GM23338 (cell line): ENCODE measurements around the gene CMTM5.

Experiments
- CREB1 ChIP-seq: fragments of 250-450 bp; sonication (Bioruptor Pico); IDR thresholded peaks from 2 replicates; pipeline ENCODE4 v1.5.0; 2020; ENCODE audit warnings: low read depth, mild to moderate bottlenecking, moderate library complexity
- EZH2 ChIP-seq: fragments of 200-600 bp; sonication (generic); IDR thresholded peaks from one replicate; pipeline ENCODE4 v1.8.0; 2017; ENCODE audit warnings: antibody characterized with exemption, mild to moderate bottlenecking, low read depth; ENCODE audit not compliant: unreplicated experiment
- EZH2phosphoT487 ChIP-seq: fragments of 200-600 bp; sonication (generic); IDR thresholded peaks from one replicate; pipeline ENCODE4 v1.8.1; 2018; ENCODE audit warnings: antibody characterized with exemption; ENCODE audit not compliant: unreplicated experiment
- JUNB ChIP-seq: IDR thresholded peaks from one replicate; pipeline ENCODE4 v1.6.1; 2016; ENCODE audit warnings: antibody characterized with exemption; ENCODE audit not compliant: unreplicated experiment
- NANOG ChIP-seq: IDR thresholded peaks from 2 replicates; pipeline ENCODE4 v1.6.1; 2016; ENCODE audit warnings: antibody characterized with exemption, borderline replicate concordance
- POLR2AphosphoS5 ChIP-seq: IDR thresholded peaks from 2 replicates; pipeline ENCODE4 v1.6.1; 2016; ENCODE audit warnings: antibody characterized with exemption, low read depth
- STAT1 ChIP-seq: IDR thresholded peaks from one replicate; pipeline ENCODE4 v1.6.1; 2016; ENCODE audit warnings: antibody characterized with exemption; ENCODE audit not compliant: unreplicated experiment
- ZNF114 ChIP-seq: fragments of 250-450 bp; sonication (Bioruptor Pico); IDR thresholded peaks from 2 replicates; pipeline ENCODE4 v1.5.0; 2020; ENCODE audit warnings: mild to moderate bottlenecking, moderate library complexity
- ZNF331 ChIP-seq: fragments of 250-450 bp; sonication (Bioruptor Pico); IDR thresholded peaks from 2 replicates; pipeline ENCODE4 v1.5.0; 2020; ENCODE audit warnings: low read depth, mild to moderate bottlenecking, moderate library complexity
- TF ChIP-seq, protein P1 (sequence below), 2 experiments: fragments of 200-600 bp in 1 of 2; sonication (generic) in 1 of 2; conservative IDR thresholded peaks; 2 replicates each; pipeline versions ENCODE4 v1.5.1 to v1.6.1; 2016 to 2017; ENCODE audit warnings: antibody characterized with exemption in 2 of 2, low read depth in 2 of 2, mild to moderate bottlenecking in 2 of 2, moderate library complexity in 1 of 2
- TF ChIP-seq, protein P2 (sequence below): IDR thresholded peaks from one replicate; pipeline ENCODE4 v1.6.1; 2018; ENCODE audit warnings: antibody characterized with exemption; ENCODE audit not compliant: unreplicated experiment
- TF ChIP-seq, protein P3 (sequence below): IDR thresholded peaks from 2 replicates; pipeline ENCODE4 v1.6.1; 2016; ENCODE audit warnings: antibody characterized with exemption
- TF ChIP-seq, protein P4 (sequence below): fragments of 250-450 bp; sonication (Bioruptor Pico); IDR thresholded peaks from 2 replicates; pipeline ENCODE4 v1.5.0; 2020; ENCODE audit warnings: mild to moderate bottlenecking, moderate library complexity

DNA sequence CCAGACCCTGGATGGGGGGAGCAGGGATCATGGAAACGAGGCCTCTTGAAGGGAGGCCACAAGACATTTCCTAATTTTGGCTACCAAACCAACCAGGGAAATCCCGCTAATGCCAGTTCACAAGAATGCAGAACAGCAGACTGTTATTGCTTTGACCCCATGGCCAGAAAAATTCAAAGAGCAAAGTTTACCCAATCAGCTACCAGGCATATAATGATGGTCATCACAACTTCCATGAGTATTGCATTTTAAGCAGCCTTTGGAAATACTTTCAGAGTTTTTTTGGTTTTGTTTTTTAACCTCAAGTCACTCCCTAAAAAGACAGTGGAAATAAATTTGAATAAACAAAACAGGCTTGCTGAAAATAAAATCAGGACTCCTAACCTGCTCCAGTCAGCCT is 4.3 kb upstream of the CMTM5 start, which contains the start of gene IL25:
- TF ChIP-seq, protein P1, sequence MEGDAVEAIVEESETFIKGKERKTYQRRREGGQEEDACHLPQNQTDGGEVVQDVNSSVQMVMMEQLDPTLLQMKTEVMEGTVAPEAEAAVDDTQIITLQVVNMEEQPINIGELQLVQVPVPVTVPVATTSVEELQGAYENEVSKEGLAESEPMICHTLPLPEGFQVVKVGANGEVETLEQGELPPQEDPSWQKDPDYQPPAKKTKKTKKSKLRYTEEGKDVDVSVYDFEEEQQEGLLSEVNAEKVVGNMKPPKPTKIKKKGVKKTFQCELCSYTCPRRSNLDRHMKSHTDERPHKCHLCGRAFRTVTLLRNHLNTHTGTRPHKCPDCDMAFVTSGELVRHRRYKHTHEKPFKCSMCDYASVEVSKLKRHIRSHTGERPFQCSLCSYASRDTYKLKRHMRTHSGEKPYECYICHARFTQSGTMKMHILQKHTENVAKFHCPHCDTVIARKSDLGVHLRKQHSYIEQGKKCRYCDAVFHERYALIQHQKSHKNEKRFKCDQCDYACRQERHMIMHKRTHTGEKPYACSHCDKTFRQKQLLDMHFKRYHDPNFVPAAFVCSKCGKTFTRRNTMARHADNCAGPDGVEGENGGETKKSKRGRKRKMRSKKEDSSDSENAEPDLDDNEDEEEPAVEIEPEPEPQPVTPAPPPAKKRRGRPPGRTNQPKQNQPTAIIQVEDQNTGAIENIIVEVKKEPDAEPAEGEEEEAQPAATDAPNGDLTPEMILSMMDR (conservative IDR thresholded peaks at IDR 0.05; ENCODE audit: low read depth in 2 of 2): no peak
- TF ChIP-seq POLR2AphosphoS5 (no peak), JUNB (no peak), CREB1 (CRISPR knock-in tag) (no peak), EZH2 (no peak), EZH2phosphoT487 (no peak), NANOG (no peak), ZNF331 (CRISPR knock-in tag) (no peak), STAT1 (no peak), ZNF114 (no peak)
- TF ChIP-seq, protein P2, sequence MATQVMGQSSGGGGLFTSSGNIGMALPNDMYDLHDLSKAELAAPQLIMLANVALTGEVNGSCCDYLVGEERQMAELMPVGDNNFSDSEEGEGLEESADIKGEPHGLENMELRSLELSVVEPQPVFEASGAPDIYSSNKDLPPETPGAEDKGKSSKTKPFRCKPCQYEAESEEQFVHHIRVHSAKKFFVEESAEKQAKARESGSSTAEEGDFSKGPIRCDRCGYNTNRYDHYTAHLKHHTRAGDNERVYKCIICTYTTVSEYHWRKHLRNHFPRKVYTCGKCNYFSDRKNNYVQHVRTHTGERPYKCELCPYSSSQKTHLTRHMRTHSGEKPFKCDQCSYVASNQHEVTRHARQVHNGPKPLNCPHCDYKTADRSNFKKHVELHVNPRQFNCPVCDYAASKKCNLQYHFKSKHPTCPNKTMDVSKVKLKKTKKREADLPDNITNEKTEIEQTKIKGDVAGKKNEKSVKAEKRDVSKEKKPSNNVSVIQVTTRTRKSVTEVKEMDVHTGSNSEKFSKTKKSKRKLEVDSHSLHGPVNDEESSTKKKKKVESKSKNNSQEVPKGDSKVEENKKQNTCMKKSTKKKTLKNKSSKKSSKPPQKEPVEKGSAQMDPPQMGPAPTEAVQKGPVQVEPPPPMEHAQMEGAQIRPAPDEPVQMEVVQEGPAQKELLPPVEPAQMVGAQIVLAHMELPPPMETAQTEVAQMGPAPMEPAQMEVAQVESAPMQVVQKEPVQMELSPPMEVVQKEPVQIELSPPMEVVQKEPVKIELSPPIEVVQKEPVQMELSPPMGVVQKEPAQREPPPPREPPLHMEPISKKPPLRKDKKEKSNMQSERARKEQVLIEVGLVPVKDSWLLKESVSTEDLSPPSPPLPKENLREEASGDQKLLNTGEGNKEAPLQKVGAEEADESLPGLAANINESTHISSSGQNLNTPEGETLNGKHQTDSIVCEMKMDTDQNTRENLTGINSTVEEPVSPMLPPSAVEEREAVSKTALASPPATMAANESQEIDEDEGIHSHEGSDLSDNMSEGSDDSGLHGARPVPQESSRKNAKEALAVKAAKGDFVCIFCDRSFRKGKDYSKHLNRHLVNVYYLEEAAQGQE: no peak
- TF ChIP-seq, protein P3, sequence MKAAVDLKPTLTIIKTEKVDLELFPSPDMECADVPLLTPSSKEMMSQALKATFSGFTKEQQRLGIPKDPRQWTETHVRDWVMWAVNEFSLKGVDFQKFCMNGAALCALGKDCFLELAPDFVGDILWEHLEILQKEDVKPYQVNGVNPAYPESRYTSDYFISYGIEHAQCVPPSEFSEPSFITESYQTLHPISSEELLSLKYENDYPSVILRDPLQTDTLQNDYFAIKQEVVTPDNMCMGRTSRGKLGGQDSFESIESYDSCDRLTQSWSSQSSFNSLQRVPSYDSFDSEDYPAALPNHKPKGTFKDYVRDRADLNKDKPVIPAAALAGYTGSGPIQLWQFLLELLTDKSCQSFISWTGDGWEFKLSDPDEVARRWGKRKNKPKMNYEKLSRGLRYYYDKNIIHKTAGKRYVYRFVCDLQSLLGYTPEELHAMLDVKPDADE: no peak
- TF ChIP-seq, protein P4, sequence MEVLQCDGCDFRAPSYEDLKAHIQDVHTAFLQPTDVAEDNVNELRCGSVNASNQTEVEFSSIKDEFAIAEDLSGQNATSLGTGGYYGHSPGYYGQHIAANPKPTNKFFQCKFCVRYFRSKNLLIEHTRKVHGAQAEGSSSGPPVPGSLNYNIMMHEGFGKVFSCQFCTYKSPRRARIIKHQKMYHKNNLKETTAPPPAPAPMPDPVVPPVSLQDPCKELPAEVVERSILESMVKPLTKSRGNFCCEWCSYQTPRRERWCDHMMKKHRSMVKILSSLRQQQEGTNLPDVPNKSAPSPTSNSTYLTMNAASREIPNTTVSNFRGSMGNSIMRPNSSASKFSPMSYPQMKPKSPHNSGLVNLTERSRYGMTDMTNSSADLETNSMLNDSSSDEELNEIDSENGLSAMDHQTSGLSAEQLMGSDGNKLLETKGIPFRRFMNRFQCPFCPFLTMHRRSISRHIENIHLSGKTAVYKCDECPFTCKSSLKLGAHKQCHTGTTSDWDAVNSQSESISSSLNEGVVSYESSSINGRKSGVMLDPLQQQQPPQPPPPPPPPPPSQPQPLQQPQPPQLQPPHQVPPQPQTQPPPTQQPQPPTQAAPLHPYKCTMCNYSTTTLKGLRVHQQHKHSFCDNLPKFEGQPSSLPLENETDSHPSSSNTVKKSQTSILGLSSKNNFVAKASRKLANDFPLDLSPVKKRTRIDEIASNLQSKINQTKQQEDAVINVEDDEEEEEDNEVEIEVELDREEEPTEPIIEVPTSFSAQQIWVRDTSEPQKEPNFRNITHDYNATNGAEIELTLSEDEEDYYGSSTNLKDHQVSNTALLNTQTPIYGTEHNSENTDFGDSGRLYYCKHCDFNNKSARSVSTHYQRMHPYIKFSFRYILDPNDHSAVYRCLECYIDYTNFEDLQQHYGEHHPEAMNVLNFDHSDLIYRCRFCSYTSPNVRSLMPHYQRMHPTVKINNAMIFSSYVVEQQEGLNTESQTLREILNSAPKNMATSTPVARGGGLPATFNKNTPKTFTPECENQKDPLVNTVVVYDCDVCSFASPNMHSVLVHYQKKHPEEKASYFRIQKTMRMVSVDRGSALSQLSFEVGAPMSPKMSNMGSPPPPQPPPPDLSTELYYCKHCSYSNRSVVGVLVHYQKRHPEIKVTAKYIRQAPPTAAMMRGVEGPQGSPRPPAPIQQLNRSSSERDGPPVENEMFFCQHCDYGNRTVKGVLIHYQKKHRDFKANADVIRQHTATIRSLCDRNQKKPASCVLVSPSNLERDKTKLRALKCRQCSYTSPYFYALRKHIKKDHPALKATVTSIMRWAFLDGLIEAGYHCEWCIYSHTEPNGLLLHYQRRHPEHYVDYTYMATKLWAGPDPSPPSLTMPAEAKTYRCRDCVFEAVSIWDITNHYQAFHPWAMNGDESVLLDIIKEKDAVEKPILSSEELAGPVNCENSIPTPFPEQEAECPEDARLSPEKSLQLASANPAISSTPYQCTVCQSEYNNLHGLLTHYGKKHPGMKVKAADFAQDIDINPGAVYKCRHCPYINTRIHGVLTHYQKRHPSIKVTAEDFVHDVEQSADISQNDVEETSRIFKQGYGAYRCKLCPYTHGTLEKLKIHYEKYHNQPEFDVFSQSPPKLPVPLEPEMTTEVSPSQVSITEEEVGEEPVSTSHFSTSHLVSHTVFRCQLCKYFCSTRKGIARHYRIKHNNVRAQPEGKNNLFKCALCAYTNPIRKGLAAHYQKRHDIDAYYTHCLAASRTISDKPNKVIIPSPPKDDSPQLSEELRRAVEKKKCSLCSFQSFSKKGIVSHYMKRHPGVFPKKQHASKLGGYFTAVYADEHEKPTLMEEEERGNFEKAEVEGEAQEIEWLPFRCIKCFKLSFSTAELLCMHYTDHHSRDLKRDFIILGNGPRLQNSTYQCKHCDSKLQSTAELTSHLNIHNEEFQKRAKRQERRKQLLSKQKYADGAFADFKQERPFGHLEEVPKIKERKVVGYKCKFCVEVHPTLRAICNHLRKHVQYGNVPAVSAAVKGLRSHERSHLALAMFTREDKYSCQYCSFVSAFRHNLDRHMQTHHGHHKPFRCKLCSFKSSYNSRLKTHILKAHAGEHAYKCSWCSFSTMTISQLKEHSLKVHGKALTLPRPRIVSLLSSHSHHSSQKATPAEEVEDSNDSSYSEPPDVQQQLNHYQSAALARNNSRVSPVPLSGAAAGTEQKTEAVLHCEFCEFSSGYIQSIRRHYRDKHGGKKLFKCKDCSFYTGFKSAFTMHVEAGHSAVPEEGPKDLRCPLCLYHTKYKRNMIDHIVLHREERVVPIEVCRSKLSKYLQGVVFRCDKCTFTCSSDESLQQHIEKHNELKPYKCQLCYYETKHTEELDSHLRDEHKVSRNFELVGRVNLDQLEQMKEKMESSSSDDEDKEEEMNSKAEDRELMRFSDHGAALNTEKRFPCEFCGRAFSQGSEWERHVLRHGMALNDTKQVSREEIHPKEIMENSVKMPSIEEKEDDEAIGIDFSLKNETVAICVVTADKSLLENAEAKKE (CRISPR knock-in tag): no peak
